HCT116 (cell line): ENCODE measurements around the gene AK6. TPM values are rescaled to one million over a fixed set of nuclear protein-coding genes. Genes with fewer than 3 reads are reported as not detected.

ENCODE experiments used
- ATAC-seq: fragments of 200-7000 bp; cut with Tn5 transposase; 2 replicates; pipeline ENCODE4 v1.9.1; 2020; ENCODE audit warnings: mild to moderate bottlenecking, moderate library complexity
- BruUV-seq: library from RNA; stranded (reverse); fragments of 400-500 nt; replicated peaks from 2 replicates; lab custom pipeline; 2021; lab: Mats Ljungman, UMichigan
- CTCF ChIA-PET: fragments of 300-600 bp; sonication (Branson Sonifier 250); formaldehyde crosslinking; loops from one replicate; lab custom pipeline; 2021; ENCODE audit warnings: antibody characterized with exemption; lab: Charles Lee
- POLR2A ChIA-PET: fragments of 300-600, 350-600 bp; sonication (Branson Sonifier 250); formaldehyde crosslinking; loops from one replicate; lab custom pipeline; 2021; ENCODE audit warnings: antibody characterized with exemption; lab: Charles Lee
- RAD21 ChIA-PET, 2 experiments: fragments of 300-600 bp; sonication (Branson Sonifier 250); formaldehyde crosslinking; loops; one replicate each; lab custom pipeline; 2023; ENCODE audit warnings: low total read pairs in 2 of 2; ENCODE audit not compliant: uncharacterized antibody in 2 of 2, unreplicated experiment in 2 of 2, low non-redundant PET in 1 of 2; lab: Charles Lee
- DNase-seq: peaks from one replicate; pipeline ENCODE4 v3.0.0-alpha.2; 2010; ENCODE audit warnings: low read depth, low spot score
- H2AFZ ChIP-seq: fragments of 200-600 bp; shearing (Covaris generic), sonication (generic); 2 replicates; pipeline ENCODE4 v1.6.1; 2017; ENCODE audit warnings: low read depth, mixed run types, mixed read lengths, antibody characterized with exemption, low read length; ENCODE audit not compliant: poor library complexity, severe bottlenecking
- H3K27ac ChIP-seq: 2 replicates; pipeline ENCODE4 v1.5.1; 2012; ENCODE audit warnings: low read depth, low read length
- H3K27me3 ChIP-seq: fragments of 200-600 bp; sonication (generic); 2 replicates; pipeline ENCODE4 v1.6.1; 2016; ENCODE audit warnings: mixed run types, low read length, mixed read lengths; ENCODE audit not compliant: insufficient read depth
- H3K36me3 ChIP-seq, 2 experiments: fragments of 200-500 bp in 1 of 2; fragments of 200-600 bp in 1 of 2; sonication (Bioruptor generic) in 1 of 2; sonication (generic) in 1 of 2; 2 replicates each; pipeline versions ENCODE4 v1.5.1 to v1.6.1; 2014 to 2016; ENCODE audit warnings: low read length in 2 of 2, inconsistent platforms in 1 of 2, mixed read lengths in 1 of 2, mixed run types in 1 of 2; ENCODE audit not compliant: insufficient read depth in 2 of 2, control insufficient read depth in 1 of 2
- H3K4me1 ChIP-seq, 2 experiments: fragments of 200-600 bp in 1 of 2; sonication (generic) in 1 of 2; 2 replicates each; pipeline versions ENCODE4 v1.5.1 to v1.6.1; 2012 to 2017; ENCODE audit warnings: low read length in 2 of 2, inconsistent platforms in 1 of 2, mild to moderate bottlenecking in 1 of 2, mixed read lengths in 1 of 2, mixed run types in 1 of 2, moderate library complexity in 1 of 2; ENCODE audit not compliant: insufficient read depth in 2 of 2, control insufficient read depth in 1 of 2
- H3K4me2 ChIP-seq: fragments of 200-600 bp; sonication (generic); 2 replicates; pipeline ENCODE4 v1.6.1; 2017; ENCODE audit warnings: mixed run types, low read length, mixed read lengths
- H3K4me3 ChIP-seq, 2 experiments: fragments of 200-600 bp in 1 of 2; sonication (generic) in 1 of 2; replicated peaks in 1 of 2; 2 replicates each; pipeline ENCODE4 v1.5.1; 2011 to 2016; ENCODE audit warnings: low read length in 2 of 2, control low read depth in 1 of 2, low read depth in 1 of 2, mild to moderate bottlenecking in 1 of 2, mixed read lengths in 1 of 2, mixed run types in 1 of 2
- H3K79me2 ChIP-seq: fragments of 200-600 bp; sonication (generic); 2 replicates; pipeline ENCODE4 v1.6.1; 2017; ENCODE audit warnings: mild to moderate bottlenecking, mixed run types, low read length, moderate library complexity, mixed read lengths; ENCODE audit not compliant: insufficient read depth
- H3K9ac ChIP-seq: fragments of 200-600 bp; sonication (generic); 2 replicates; pipeline ENCODE4 v1.6.1; 2016; ENCODE audit warnings: low read length, mixed read lengths
- H3K9me2 ChIP-seq: fragments of 200-600 bp; sonication (generic), shearing (Covaris generic); 2 replicates; pipeline ENCODE4 v1.6.1; 2017; ENCODE audit warnings: mixed run types, mild to moderate bottlenecking, moderate library complexity; ENCODE audit not compliant: insufficient read depth
- H3K9me3 ChIP-seq, 2 experiments: fragments of 200-500 bp in 1 of 2; fragments of 200-600 bp in 1 of 2; sonication (Bioruptor generic) in 1 of 2; sonication (generic) in 1 of 2; 2 replicates each; pipeline ENCODE4 v1.6.1; 2014 to 2017; ENCODE audit warnings: low read length in 2 of 2, mixed read lengths in 2 of 2, inconsistent platforms in 1 of 2, low read depth in 1 of 2, mild to moderate bottlenecking in 1 of 2, mixed run types in 1 of 2, moderate library complexity in 1 of 2; ENCODE audit not compliant: control insufficient read depth in 1 of 2, insufficient read depth in 1 of 2
- H4K20me1 ChIP-seq: fragments of 200-600 bp; sonication (generic), shearing (Covaris generic); 2 replicates; pipeline ENCODE4 v1.6.1; 2017; ENCODE audit warnings: mixed run types, mild to moderate bottlenecking, moderate library complexity; ENCODE audit not compliant: insufficient read depth
- EGR1 ChIP-seq: IDR thresholded peaks from 2 replicates; pipeline ENCODE4 v1.6.1; 2012; ENCODE audit warnings: low read depth
- ELF1 ChIP-seq: IDR thresholded peaks from 2 replicates; pipeline ENCODE4 v1.6.1; 2012; ENCODE audit warnings: low read depth, borderline replicate concordance
- SP1 ChIP-seq: IDR thresholded peaks from 2 replicates; pipeline ENCODE4 v1.6.1; 2012; ENCODE audit warnings: low read depth
- SRF ChIP-seq: IDR thresholded peaks from 2 replicates; pipeline ENCODE4 v1.6.1; 2012; ENCODE audit warnings: low read depth
- TCF7L2 ChIP-seq: IDR thresholded peaks from 2 replicates; pipeline ENCODE4 v1.7.0; 2011; ENCODE audit warnings: borderline replicate concordance, inconsistent platforms; ENCODE audit not compliant: insufficient read depth, insufficient read length; ENCODE audit errors: extremely low read depth
- YY1 ChIP-seq: IDR thresholded peaks from 2 replicates; pipeline ENCODE4 v1.6.1; 2011; ENCODE audit warnings: low read length, low read depth, moderate library complexity, mild to moderate bottlenecking; ENCODE audit not compliant: insufficient replicate concordance; ENCODE audit errors: extremely low read depth
- intact Hi-C: fragments of 100-400 bp; cut with micrococcal nuclease; formaldehyde crosslinking; loops from 2 replicates; pipeline ENCODE4 v1.10.0; 2022
- total RNA-seq: library from RNA; stranded (reverse); gene quantifications from one replicate; pipeline ENCODE4 v1.2.1, GENCODE V29; 2021; ENCODE audit not compliant: unreplicated experiment
- TF ChIP-seq, protein P1 (sequence below): IDR thresholded peaks from 2 replicates; pipeline ENCODE4 v1.6.1; 2012; ENCODE audit warnings: low read depth
- TF ChIP-seq, protein P2 (sequence below): IDR thresholded peaks from 2 replicates; pipeline ENCODE4 v1.6.1; 2012
- TF ChIP-seq, protein P3 (sequence below): IDR thresholded peaks from 2 replicates; pipeline ENCODE4 v1.6.1; 2011; ENCODE audit warnings: mild to moderate bottlenecking, low read length, moderate library complexity; ENCODE audit not compliant: insufficient replicate concordance; ENCODE audit errors: extremely low read depth
- TF ChIP-seq, protein P4 (sequence below), 3 experiments: fragments of 200-600 bp in 1 of 3; sonication (generic) in 1 of 3; IDR thresholded peaks in 2 of 3; conservative IDR thresholded peaks in 1 of 3; 2 replicates each; pipeline ENCODE4 v1.5.1; 2012 to 2017; ENCODE audit warnings: low read depth in 2 of 3, low read length in 2 of 3, antibody characterized with exemption in 1 of 3, borderline replicate concordance in 1 of 3, control low read depth in 1 of 3, mild to moderate bottlenecking in 1 of 3, mixed read lengths in 1 of 3, mixed run types in 1 of 3, moderate library complexity in 1 of 3; ENCODE audit not compliant: insufficient read depth in 1 of 3

AK6 gene
- total RNA-seq, 1 experiment from 2014 or later = 33.4 TPM

DNA sequence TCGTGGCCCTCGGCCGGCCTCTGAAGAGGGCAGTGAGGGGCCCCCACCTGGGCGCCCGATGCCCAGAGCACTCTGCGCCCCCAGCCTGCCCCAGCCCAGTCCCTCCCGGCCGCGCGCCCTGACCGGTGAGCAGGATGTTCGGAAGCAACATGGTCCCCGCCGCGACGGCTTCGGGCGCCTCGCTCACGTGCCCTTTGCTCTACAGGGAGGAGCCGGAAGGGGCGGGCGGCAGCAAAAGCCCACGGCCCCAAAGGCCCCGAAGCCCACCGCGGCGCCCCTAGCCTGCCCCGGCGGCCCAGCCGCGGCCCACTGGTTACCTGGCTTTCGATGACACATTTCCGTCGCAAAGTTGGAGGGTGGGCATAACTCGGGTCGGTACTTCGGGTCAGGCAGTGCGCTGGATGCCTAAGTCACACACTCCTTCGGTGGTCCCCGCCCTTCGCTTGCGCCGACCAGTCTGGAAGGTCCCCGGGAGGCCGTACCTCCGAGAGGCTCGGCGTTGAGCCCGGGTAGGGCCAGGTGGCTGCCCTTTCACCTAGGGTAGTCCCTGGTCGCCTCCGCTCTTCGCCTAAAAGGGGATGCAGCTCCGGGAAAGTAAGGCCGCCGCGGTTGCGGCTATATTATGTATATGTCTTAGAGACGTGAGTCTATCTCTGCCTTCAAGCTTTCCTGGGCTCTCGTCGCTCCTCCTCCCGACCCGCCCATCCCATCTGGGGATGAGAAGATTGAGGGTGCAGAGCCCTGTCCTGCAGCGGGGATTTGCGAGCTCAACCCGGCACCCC is at the start of gene AK6, which contains the start of the genes RAD17 and TAF9 (continued):
- TF ChIP-seq, protein P1, sequence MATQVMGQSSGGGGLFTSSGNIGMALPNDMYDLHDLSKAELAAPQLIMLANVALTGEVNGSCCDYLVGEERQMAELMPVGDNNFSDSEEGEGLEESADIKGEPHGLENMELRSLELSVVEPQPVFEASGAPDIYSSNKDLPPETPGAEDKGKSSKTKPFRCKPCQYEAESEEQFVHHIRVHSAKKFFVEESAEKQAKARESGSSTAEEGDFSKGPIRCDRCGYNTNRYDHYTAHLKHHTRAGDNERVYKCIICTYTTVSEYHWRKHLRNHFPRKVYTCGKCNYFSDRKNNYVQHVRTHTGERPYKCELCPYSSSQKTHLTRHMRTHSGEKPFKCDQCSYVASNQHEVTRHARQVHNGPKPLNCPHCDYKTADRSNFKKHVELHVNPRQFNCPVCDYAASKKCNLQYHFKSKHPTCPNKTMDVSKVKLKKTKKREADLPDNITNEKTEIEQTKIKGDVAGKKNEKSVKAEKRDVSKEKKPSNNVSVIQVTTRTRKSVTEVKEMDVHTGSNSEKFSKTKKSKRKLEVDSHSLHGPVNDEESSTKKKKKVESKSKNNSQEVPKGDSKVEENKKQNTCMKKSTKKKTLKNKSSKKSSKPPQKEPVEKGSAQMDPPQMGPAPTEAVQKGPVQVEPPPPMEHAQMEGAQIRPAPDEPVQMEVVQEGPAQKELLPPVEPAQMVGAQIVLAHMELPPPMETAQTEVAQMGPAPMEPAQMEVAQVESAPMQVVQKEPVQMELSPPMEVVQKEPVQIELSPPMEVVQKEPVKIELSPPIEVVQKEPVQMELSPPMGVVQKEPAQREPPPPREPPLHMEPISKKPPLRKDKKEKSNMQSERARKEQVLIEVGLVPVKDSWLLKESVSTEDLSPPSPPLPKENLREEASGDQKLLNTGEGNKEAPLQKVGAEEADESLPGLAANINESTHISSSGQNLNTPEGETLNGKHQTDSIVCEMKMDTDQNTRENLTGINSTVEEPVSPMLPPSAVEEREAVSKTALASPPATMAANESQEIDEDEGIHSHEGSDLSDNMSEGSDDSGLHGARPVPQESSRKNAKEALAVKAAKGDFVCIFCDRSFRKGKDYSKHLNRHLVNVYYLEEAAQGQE = no peak
- TF ChIP-seq ELF1 (peak; percentile 49), EGR1 (no peak)

DNA sequence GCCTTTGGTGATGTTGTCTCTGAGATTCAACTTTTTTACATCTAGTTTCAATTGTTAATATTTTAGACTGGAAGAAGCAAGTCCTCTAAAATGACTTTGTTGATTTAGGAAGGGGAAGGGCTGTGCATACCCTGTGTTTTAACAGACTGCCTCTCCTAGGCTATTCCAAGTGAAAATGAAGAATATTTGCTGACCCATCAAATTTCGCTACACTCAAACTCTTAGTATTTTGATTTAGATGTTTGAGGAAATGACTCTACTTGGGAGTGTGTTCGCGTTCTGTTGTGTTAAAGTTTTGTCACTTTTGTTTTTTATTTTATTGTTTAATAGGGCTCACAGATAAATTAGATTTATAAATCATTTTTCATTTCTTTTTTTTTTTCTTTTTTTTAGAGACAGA is 49.2 kb upstream of the AK6 start:
- POLR2A ChIA-PET = no interaction called here
- Histone ChIP-seq H3K9ac (no peak overlapping the region), H3K9me2 (no peaks in the 10 kb centered on the region), H2AFZ (no peak overlapping the region), H3K4me1 (peaks cover 5 to 17% of the 10 kb centered on the region in 2 experiments; a peak in 3 of 4 replicates), H3K27ac (no peak overlapping the region), H3K79me2 (peaks cover 28% of the 10 kb centered on the region), H3K27me3 (no peaks in the 10 kb centered on the region), H3K36me3 (peaks cover 0 to 13% of the 10 kb centered on the region in 2 experiments; a peak in 1 of 4 replicates), H3K4me3 (no peak overlapping the region), H4K20me1 (no peaks in the 10 kb centered on the region), H3K9me3 (no peaks in the 10 kb centered on the region), H3K4me2 (no peak overlapping the region)
- intact Hi-C loops = no loop called here
- DNase-seq (no peak), ATAC-seq (no peak)
- RAD21 ChIA-PET = no interaction called here
- CTCF ChIA-PET = no interaction called here
- BruUV-seq = no TSS peak
- TF ChIP-seq, protein P2, sequence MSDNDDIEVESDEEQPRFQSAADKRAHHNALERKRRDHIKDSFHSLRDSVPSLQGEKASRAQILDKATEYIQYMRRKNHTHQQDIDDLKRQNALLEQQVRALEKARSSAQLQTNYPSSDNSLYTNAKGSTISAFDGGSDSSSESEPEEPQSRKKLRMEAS = no peak
- TF ChIP-seq TCF7L2 = no peak
- TF ChIP-seq, protein P3, sequence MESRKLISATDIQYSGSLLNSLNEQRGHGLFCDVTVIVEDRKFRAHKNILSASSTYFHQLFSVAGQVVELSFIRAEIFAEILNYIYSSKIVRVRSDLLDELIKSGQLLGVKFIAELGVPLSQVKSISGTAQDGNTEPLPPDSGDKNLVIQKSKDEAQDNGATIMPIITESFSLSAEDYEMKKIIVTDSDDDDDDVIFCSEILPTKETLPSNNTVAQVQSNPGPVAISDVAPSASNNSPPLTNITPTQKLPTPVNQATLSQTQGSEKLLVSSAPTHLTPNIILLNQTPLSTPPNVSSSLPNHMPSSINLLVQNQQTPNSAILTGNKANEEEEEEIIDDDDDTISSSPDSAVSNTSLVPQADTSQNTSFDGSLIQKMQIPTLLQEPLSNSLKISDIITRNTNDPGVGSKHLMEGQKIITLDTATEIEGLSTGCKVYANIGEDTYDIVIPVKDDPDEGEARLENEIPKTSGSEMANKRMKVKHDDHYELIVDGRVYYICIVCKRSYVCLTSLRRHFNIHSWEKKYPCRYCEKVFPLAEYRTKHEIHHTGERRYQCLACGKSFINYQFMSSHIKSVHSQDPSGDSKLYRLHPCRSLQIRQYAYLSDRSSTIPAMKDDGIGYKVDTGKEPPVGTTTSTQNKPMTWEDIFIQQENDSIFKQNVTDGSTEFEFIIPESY = no peak
- TF ChIP-seq, protein P1 = no peak
- no peak for TF ChIP-seq YY1
- TF ChIP-seq, protein P4, sequence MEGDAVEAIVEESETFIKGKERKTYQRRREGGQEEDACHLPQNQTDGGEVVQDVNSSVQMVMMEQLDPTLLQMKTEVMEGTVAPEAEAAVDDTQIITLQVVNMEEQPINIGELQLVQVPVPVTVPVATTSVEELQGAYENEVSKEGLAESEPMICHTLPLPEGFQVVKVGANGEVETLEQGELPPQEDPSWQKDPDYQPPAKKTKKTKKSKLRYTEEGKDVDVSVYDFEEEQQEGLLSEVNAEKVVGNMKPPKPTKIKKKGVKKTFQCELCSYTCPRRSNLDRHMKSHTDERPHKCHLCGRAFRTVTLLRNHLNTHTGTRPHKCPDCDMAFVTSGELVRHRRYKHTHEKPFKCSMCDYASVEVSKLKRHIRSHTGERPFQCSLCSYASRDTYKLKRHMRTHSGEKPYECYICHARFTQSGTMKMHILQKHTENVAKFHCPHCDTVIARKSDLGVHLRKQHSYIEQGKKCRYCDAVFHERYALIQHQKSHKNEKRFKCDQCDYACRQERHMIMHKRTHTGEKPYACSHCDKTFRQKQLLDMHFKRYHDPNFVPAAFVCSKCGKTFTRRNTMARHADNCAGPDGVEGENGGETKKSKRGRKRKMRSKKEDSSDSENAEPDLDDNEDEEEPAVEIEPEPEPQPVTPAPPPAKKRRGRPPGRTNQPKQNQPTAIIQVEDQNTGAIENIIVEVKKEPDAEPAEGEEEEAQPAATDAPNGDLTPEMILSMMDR (IDR thresholded peaks at IDR 0.05 in 2 of 3, conservative IDR thresholded peaks at IDR 0.05 in 1 of 3; ENCODE audit: borderline replicate concordance in 1 of 3, insufficient read depth in 1 of 3, low read depth in 2 of 3, low read length in 2 of 3) = no peak
- no peak for TF ChIP-seq SP1
- TF ChIP-seq SRF = no peak
